ENCODE data around the gene NSG1. TPM values are rescaled to one million over a fixed set of nuclear protein-coding genes. Genes with fewer than 3 reads are reported as not detected.

NSG1 gene
- total and polyA plus RNA-seq, 2 of the 8 experiments (the other 6 are each of a cell fraction or from before 2014, with no cell fraction given) = 35.7 to 61.4 TPM

- WGBS, 2 experiments (ENCODE audit: extremely low coverage in 1 of 2, insufficient coverage in 1 of 2, insufficient read length in 1 of 2, insufficient replicate concordance in 2 of 2, low coverage in 1 of 2, low lambda C conversion rate in 2 of 2, missing lambda C conversion rate in 1 of 2) = 94% methylated on average over 8 of the region's 8 CpGs; no CpG with 5 or more reads in 1 of the 2 experiments
- H3K9me3 ChIP-seq (ENCODE audit: insufficient read depth in 2 of 2, low read depth in 1 of 2, low read length in 1 of 2) = no peaks in the 10 kb centered on the region
- H3K14ac ChIP-seq (ENCODE audit: insufficient read length) = no peak overlapping the region
- TF ChIP-seq ATF2 (IDR thresholded peaks at IDR 0.05; ENCODE audit: low read length) = no peak
- TF ChIP-seq CTBP2 (IDR thresholded peaks at IDR 0.05; ENCODE audit: borderline replicate concordance, insufficient read depth, insufficient read length, low read length) = no peak
- no peak for TF ChIP-seq MAX (IDR thresholded peaks at IDR 0.05)
- no peak for TF ChIP-seq CBX5 (IDR thresholded peaks at IDR 0.05; ENCODE audit: low read depth, low read length)
- no peak for TF ChIP-seq TCF12 (IDR thresholded peaks at IDR 0.05; ENCODE audit: low read depth, low read length)
- no peak for TF ChIP-seq MAFK (IDR thresholded peaks at IDR 0.05; ENCODE audit: low read depth, low read length)
- TF ChIP-seq CTCF (IDR thresholded peaks at IDR 0.05; ENCODE audit: control extremely low read depth in 1 of 3, insufficient read depth in 1 of 3, low read depth in 1 of 3, low read length in 3 of 3) = no peak
- H4K20me1 ChIP-seq (replicated peaks in 1 of 2; ENCODE audit: control insufficient read depth in 1 of 2, insufficient read depth in 2 of 2, low read length in 2 of 2) = no peaks in the 10 kb centered on the region
- peak overlapping the region in 1 of 2 experiments; percentile 42; a peak in 2 of 4 replicates for H3K4me2 ChIP-seq (ENCODE audit: insufficient read depth in 1 of 2, low read depth in 2 of 2, low read length in 2 of 2)
- ChIA-PET CTCF (ENCODE audit: partially characterized antibody) (interaction anchor here (0.8 to 2.5 kb wide), 6 partner anchors 17 to 45 kb away, joined by 3 to 7 read pairs (median 4); no protein-coding TSS in a partner anchor), POLR2A (ENCODE audit: partially characterized antibody) (interaction anchor here (1.0 to 4.2 kb wide), 2 partner anchors 9 to 338 kb away, joined by 3 to 17 read pairs; no protein-coding TSS in a partner anchor)
- peak overlapping the region; percentile 34; the same call in 1 of the 2 replicates for H3K18ac ChIP-seq (ENCODE audit: extremely low read depth, low read length)
- no peaks in the 10 kb centered on the region for H3K23me2 ChIP-seq (ENCODE audit: low read depth, low read length)
- H3K56ac ChIP-seq (replicated peaks; ENCODE audit: insufficient read length, low read depth, low read length) = no peak overlapping the region
- peak overlapping the region; percentile 68; the same call in 1 of the 2 replicates for H2BK5ac ChIP-seq (ENCODE audit: low read depth, low read length)
- DNase-seq (ENCODE audit: low read depth in 1 of 2, low spot score in 2 of 2) (peak in 1 of 2 experiments; percentile 43), FAIRE-seq (no peak)
- H4K91ac ChIP-seq (replicated peaks; ENCODE audit: insufficient read length, low read length) = peak overlapping the region; percentile 31
- no peaks in the 10 kb centered on the region; a peak in 1 of 7 replicates for H3K27me3 ChIP-seq (replicated peaks in 1 of 4; ENCODE audit: control insufficient read depth in 3 of 4, extremely low read depth in 1 of 4, insufficient read depth in 3 of 4, low read length in 3 of 4)
- no peaks in the 10 kb centered on the region for H3K79me1 ChIP-seq (ENCODE audit: low read depth, low read length)
- H2BK120ac ChIP-seq (replicated peaks; ENCODE audit: low read depth, low read length) = no peak overlapping the region
- no peak overlapping the region for H3K23ac ChIP-seq (ENCODE audit: insufficient read length)
- no peaks in the 10 kb centered on the region for H3K79me2 ChIP-seq (ENCODE audit: control insufficient read depth in 1 of 2, insufficient read depth in 2 of 2, low read length in 2 of 2)
- no peak overlapping the region; the same call in 1 of the 2 replicates for H4K8ac ChIP-seq (ENCODE audit: extremely low read depth, insufficient read depth, low read length)
- no peak overlapping the region for H2BK20ac ChIP-seq (ENCODE audit: low read length)
- H3K4me1 ChIP-seq (replicated peaks in 1 of 4; ENCODE audit: control insufficient read depth in 3 of 4, insufficient read depth in 4 of 4, low read length in 3 of 4) = peaks cover 21 to 50% (median 36%) of the 10 kb centered on the region in 4 experiments
- H3K4me3 ChIP-seq (ENCODE audit: extremely low read depth in 1 of 4, insufficient read depth in 2 of 4, low read depth in 3 of 4, low read length in 4 of 4) = no peak overlapping the region
- no peak overlapping the region for H2AK5ac ChIP-seq (ENCODE audit: low read depth, low read length)
- no peak overlapping the region for H4K5ac ChIP-seq (ENCODE audit: insufficient read length, low read depth, low read length)
- no peak overlapping the region for H3K9ac ChIP-seq (replicated peaks in 1 of 4; ENCODE audit: extremely low read depth in 1 of 4, low read depth in 3 of 4, low read length in 3 of 4)
- H2BK12ac ChIP-seq (ENCODE audit: low read depth, low read length) = 0 out of 2 replicates have a peak overlapping the region, but pooled peaks have one; percentile 6
- peaks cover 0 to 12% (median 7%) of the 10 kb centered on the region in 4 experiments; a peak in 5 of 8 replicates for H3K36me3 ChIP-seq (ENCODE audit: control insufficient read depth in 2 of 4, insufficient read depth in 4 of 4, low read length in 3 of 4)
- no peak overlapping the region for H3K27ac ChIP-seq (ENCODE audit: low read depth, low read length)
- H2BK15ac ChIP-seq (ENCODE audit: low read length) = no peak overlapping the region
- no peak overlapping the region for H3K4ac ChIP-seq (replicated peaks; ENCODE audit: insufficient read length, low read depth, low read length)
- H2AFZ ChIP-seq (ENCODE audit: low read length) = no peak overlapping the region
Measured at GRCh38 chr4:4424499-4425115, 37.7 kb downstream of the NSG1 start.

Data from H1 (cell line).